OCI-LY3 (cell line): Measurements from ENCODE around the gene HMGCLL1.

Experiments
- EZH2phosphoT487 ChIP-seq: fragments of 200-600 bp; shearing (Covaris generic); IDR thresholded peaks from 2 replicates; pipeline ENCODE4 v1.6.1; 2018; ENCODE audit warnings: antibody characterized with exemption, mixed run types, low read depth
- TF ChIP-seq, protein P1 (sequence below): fragments of 200-600, 300-600 bp; sonication (generic); IDR thresholded peaks from 2 replicates; pipeline ENCODE4 v1.5.1; 2014; ENCODE audit warnings: antibody characterized with exemption, low read length, low read depth

GRCh38 chr6:55584654-55585354 is 5.8 kb upstream of the HMGCLL1 start:
- TF ChIP-seq, protein P1, sequence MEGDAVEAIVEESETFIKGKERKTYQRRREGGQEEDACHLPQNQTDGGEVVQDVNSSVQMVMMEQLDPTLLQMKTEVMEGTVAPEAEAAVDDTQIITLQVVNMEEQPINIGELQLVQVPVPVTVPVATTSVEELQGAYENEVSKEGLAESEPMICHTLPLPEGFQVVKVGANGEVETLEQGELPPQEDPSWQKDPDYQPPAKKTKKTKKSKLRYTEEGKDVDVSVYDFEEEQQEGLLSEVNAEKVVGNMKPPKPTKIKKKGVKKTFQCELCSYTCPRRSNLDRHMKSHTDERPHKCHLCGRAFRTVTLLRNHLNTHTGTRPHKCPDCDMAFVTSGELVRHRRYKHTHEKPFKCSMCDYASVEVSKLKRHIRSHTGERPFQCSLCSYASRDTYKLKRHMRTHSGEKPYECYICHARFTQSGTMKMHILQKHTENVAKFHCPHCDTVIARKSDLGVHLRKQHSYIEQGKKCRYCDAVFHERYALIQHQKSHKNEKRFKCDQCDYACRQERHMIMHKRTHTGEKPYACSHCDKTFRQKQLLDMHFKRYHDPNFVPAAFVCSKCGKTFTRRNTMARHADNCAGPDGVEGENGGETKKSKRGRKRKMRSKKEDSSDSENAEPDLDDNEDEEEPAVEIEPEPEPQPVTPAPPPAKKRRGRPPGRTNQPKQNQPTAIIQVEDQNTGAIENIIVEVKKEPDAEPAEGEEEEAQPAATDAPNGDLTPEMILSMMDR: no peak
- no peak for TF ChIP-seq EZH2phosphoT487
